DOHH2 (cell line): Measurements from ENCODE around the gene LMO7.
"Not testable (repeated sequence)": the region's sequence is repeated elsewhere in the genome, so short reads cannot be mapped to it uniquely, and the experiment has no call there.

Source experiments
- H3F3A ChIP-seq: fragments of 200-600 bp; sonication (generic), shearing (Covaris generic); 2 replicates; pipeline ENCODE4 v1.6.0; 2016; ENCODE audit warnings: antibody characterized with exemption, mild to moderate bottlenecking; ENCODE audit not compliant: control insufficient read depth, insufficient read depth
- H3K27ac ChIP-seq: fragments of 200-600 bp; sonication (generic); 2 replicates; pipeline ENCODE4 v1.5.1; 2014; ENCODE audit warnings: low read depth, mild to moderate bottlenecking, low read length, moderate library complexity
- H3K27me3 ChIP-seq: fragments of 200-600 bp; sonication (generic); 2 replicates; pipeline ENCODE4 v1.6.1; 2014; ENCODE audit warnings: mild to moderate bottlenecking, low read length, mixed read lengths; ENCODE audit not compliant: control insufficient read depth
- H3K36me3 ChIP-seq: fragments of 200-600 bp; sonication (generic); 2 replicates; pipeline ENCODE4 v1.6.1; 2014; ENCODE audit warnings: mild to moderate bottlenecking, low read length, moderate library complexity, mixed read lengths; ENCODE audit not compliant: control insufficient read depth
- H3K4me1 ChIP-seq: fragments of 200-600 bp; sonication (generic); 2 replicates; pipeline ENCODE4 v1.6.1; 2014; ENCODE audit warnings: mild to moderate bottlenecking, low read length, mixed read lengths; ENCODE audit not compliant: control insufficient read depth
- H3K4me2 ChIP-seq: fragments of 200-600 bp; sonication (generic); 2 replicates; pipeline ENCODE4 v1.6.0; 2014; ENCODE audit warnings: mild to moderate bottlenecking, low read length, moderate library complexity
- H3K4me3 ChIP-seq: fragments of 200-600 bp; sonication (generic); 2 replicates; pipeline ENCODE4 v1.5.1; 2014; ENCODE audit warnings: mild to moderate bottlenecking, low read length, mixed read lengths
- H3K79me2 ChIP-seq: fragments of 200-600 bp; sonication (generic); 2 replicates; pipeline ENCODE4 v1.6.1; 2014; ENCODE audit warnings: mild to moderate bottlenecking, low read length, mixed read lengths; ENCODE audit not compliant: control insufficient read depth
- H3K9me2 ChIP-seq: fragments of 200-600 bp; sonication (generic); replicated peaks from 2 replicates; pipeline ENCODE4 v1.6.1; 2014; ENCODE audit warnings: mild to moderate bottlenecking, low read length, mixed read lengths; ENCODE audit not compliant: control insufficient read depth
- H3K9me3 ChIP-seq: fragments of 200-600 bp; sonication (generic); 2 replicates; pipeline ENCODE4 v1.6.1; 2014; ENCODE audit warnings: antibody characterized with exemption, low read length, mixed read lengths; ENCODE audit not compliant: control insufficient read depth, insufficient read depth
- H4K20me1 ChIP-seq: fragments of 200-600 bp; sonication (generic); 2 replicates; pipeline ENCODE4 v1.6.0; 2014; ENCODE audit warnings: low read depth, mild to moderate bottlenecking, antibody characterized with exemption, low read length, moderate library complexity; ENCODE audit not compliant: control insufficient read depth, insufficient read depth
- CTCF ChIP-seq: fragments of 200-600 bp; sonication (generic); IDR thresholded peaks from one replicate; pipeline ENCODE4 v1.5.1; 2014; ENCODE audit warnings: antibody characterized with exemption, mild to moderate bottlenecking, low read depth, low read length; ENCODE audit not compliant: poor library complexity, severe bottlenecking
- EZH2phosphoT487 ChIP-seq: fragments of 200-600 bp; sonication (generic); IDR thresholded peaks from 2 replicates; pipeline ENCODE4 v1.6.1; 2017; ENCODE audit warnings: borderline replicate concordance, mild to moderate bottlenecking, antibody characterized with exemption, low read length, moderate library complexity, mixed read lengths

LMO7 gene

DNA sequence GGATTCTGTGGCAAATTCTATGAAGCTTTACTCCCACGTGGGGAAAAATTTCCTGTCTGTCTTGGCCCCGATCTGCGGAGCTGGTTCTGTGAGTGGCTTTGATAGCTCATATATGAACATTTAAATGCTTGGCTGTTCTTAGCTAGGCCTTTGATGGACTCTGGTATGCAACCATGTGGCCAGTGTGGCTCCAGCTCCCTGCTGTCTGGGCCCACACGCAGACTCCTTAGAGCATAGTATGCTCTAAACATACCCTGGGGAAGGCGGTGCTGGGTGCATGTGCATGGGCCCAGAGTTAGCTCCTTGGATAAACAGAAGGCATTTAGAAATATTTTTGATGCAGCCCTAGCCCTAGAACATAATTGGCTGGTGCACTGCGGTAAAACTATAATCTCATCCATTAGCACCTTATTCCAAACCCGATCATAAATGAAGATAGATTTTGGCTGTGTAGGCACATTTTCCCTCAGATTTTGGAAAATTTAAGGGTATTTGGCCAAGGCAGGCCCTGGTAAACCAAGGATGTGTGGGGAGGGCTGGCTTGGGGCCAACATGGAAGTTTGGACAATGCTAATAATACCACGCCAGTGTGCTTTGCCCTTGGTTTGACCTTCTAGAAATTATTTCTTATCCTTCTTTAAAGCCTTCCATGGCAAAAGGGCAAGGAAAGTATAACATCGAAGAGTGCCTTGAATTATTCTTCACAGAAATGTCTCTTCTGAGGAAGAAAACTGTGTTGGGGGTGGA is 153.5 kb downstream of the LMO7 start:
- Histone ChIP-seq H3K9me2 (no peaks in the 10 kb centered on the region), H3K4me2 (no peak overlapping the region), H3K4me1 (no peaks in the 10 kb centered on the region), H3K4me3 (no peak overlapping the region), H3K9me3 (no peaks in the 10 kb centered on the region), H3K27ac (no peak overlapping the region), H3K36me3 (no peaks in the 10 kb centered on the region), H3K79me2 (no peaks in the 10 kb centered on the region), H3F3A (no peaks in the 10 kb centered on the region), H3K27me3 (no peaks in the 10 kb centered on the region), H4K20me1 (no peaks in the 10 kb centered on the region)
- TF ChIP-seq EZH2phosphoT487 (no peak), CTCF (no peak)

DNA sequence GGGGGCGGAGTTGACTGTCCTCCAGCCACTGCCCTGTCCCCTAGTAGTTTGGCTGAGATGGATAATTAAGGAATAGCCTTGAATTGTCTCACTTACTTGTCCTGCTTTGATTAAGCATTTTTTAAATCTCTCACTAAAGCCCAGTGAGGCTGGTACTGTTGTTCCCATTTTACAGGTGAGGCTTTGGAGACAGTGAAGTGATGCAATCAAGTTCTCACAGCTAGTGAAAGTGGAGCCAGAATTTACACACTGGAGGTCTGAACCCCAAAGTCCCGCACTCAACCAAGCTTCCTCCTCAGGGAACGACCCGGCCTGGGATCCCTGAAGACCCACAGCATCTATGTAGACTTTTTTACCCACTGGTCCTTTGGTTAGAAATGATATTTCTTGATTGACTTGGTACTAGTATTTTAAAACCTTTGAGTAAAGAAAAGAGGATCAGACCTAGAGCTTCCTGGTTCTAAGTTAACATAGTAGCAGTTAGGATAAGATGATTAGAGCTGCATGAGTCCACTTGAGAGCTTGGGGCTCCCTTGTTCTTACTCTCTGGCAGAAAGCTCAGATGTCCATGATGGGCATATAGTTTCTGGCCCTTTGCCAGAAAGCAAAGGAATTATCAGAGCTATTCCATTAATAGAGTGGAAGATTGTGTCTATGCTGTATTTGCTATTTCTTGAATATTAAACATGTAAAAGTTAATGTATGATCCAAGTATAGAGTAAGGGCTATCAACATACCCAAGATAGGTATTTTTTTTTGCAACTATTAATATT is 154.3 kb downstream of the LMO7 start:
- no peaks in the 10 kb centered on the region for H3K79me2 ChIP-seq
- H3F3A ChIP-seq = no peaks in the 10 kb centered on the region
- TF ChIP-seq CTCF = no peak
- no peak for TF ChIP-seq EZH2phosphoT487
- no peaks in the 10 kb centered on the region for H4K20me1 ChIP-seq
- H3K9me3 ChIP-seq = no peaks in the 10 kb centered on the region
- H3K4me3 ChIP-seq = no peak overlapping the region
- no peaks in the 10 kb centered on the region for H3K27me3 ChIP-seq
- H3K4me2 ChIP-seq = no peak overlapping the region
- no peaks in the 10 kb centered on the region for H3K4me1 ChIP-seq
- no peaks in the 10 kb centered on the region for H3K9me2 ChIP-seq
- H3K36me3 ChIP-seq = no peaks in the 10 kb centered on the region
- H3K27ac ChIP-seq = no peak overlapping the region

DNA sequence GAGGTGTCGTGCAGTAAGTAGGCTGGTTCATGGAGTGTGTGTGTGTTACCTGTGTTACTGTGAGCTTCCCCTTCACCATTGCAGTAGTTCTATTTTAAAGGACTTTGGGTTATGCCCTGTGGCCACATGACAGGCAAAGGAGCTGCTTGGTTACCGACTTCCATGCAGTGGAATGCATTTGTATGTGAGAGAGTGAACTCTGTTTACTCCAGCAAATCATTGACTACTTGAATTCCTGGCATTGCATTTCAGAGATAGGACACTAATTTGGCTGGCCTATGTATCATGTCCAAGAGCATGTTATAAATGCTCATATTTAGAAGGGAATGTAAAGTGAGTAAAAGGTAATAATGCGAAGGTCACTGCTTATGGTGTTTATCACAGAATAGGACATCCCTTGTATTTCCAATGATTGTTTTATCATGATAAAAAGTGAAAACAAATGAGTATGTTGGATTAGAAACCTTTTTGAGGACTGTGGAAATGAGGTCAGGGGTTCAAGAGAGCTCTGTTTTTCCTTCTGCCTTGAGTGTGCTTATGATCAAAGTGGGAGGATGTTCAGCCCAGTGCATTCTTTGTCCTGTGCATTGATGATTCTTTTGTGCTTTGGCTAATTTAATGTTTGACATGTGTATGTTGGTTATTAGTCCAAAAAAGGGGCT is 156.5 kb downstream of the LMO7 start:
- Histone ChIP-seq H3F3A (no peaks in the 10 kb centered on the region), H3K4me3 (no peak overlapping the region)

GRCh38 chr13:75793188-75793567 is 157.0 kb downstream of the LMO7 start:
- H4K20me1 ChIP-seq, H3F3A ChIP-seq, H3K4me1 ChIP-seq, H3K36me3 ChIP-seq, H3K27me3 ChIP-seq, H3K4me3 ChIP-seq, H3K79me2 ChIP-seq, H3K4me2 ChIP-seq, H3K9me2 ChIP-seq, H3K9me3 ChIP-seq, H3K27ac ChIP-seq: not testable (repeated sequence)

More for the DNA sequence above, 156.5 kb downstream of the LMO7 start:
- Histone ChIP-seq H3K4me2 (no peak overlapping the region), H3K9me2 (no peaks in the 10 kb centered on the region), H3K27ac (no peak overlapping the region), H3K79me2 (no peaks in the 10 kb centered on the region), H3K4me1 (no peaks in the 10 kb centered on the region), H3K27me3 (no peaks in the 10 kb centered on the region), H3K36me3 (no peaks in the 10 kb centered on the region), H4K20me1 (no peaks in the 10 kb centered on the region), H3K9me3 (no peaks in the 10 kb centered on the region)
- TF ChIP-seq CTCF (no peak), EZH2phosphoT487 (no peak)
